Measurements from ENCODE around the gene MRM2. TPM values are rescaled to one million over a fixed set of nuclear protein-coding genes. Genes with fewer than 3 reads are reported as not detected.

The MRM2 gene
- total and polyA plus RNA-seq, 10 of the 15 experiments (the other 5 are each of a cell fraction or from before 2014, with no cell fraction given), result 43.2 to 128 (median 71.4) TPM

DNA sequence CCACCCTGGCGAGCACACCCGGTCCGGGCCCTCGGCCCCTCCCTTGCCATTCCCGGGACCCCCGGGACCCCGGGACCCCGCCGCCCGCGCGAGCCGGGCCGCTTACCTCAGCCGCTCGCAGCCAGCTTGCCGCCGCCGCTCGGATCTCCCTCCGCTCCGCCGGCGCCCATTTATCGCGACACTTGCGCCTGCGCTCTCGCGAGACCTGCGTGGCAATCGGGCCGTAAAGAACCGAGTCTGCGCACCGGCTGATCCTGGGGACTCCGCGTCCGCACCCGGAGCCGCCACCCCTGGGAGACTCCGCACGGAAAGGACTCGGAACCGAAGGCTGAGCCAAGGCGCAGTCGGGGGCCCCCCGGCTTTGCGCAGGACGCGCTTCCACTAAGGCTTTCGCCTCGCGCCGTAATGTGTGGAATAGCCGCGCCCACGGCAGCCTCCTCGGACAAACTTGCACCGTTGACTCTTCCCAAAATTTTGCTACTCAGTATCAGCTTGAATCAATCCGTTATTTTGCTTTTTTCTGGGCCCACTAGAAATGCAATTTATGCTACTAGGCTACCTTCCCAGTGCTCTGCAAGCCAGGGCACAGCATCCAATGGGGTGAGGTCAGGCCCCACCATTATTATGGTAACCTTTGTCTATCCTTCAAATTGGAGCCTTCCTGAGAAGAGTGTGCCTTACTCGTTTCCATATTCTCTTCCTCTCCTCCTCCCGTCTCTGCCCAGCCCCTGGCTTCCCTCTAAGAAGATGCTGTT lies 9.1 kb downstream of the MRM2 start, which contains the start of gene MAD1L1 (continued):
- TF ChIP-seq FOS (IDR thresholded peaks at IDR 0.05; ENCODE audit: borderline replicate concordance, extremely low read depth, insufficient read length), result no peak
- TF ChIP-seq CREB1 (IDR thresholded peaks at IDR 0.05; ENCODE audit: low read depth), result peak; percentile 74; the same call in 1 of the 2 replicates
- TF ChIP-seq ZSCAN29 (IDR thresholded peaks at IDR 0.05), result peak; percentile 81; the same call in 1 of the 2 replicates
- no peak for TF ChIP-seq JUNB (IDR thresholded peaks at IDR 0.05)
- no peak; the same call in 1 of the 2 replicates for TF ChIP-seq POLR2AphosphoS2 (IDR thresholded peaks at IDR 0.05; ENCODE audit: low read depth, low read length)
- peak; percentile 53 for TF ChIP-seq HDAC6 (IDR thresholded peaks at IDR 0.05; ENCODE audit: unreplicated experiment)
- no peak for TF ChIP-seq NR2C2 (IDR thresholded peaks at IDR 0.05; ENCODE audit: borderline replicate concordance, control insufficient read depth, insufficient read length, low read depth)
- no peak for TF ChIP-seq TCF12 (IDR thresholded peaks at IDR 0.05; ENCODE audit: low read depth, low read length)
- TF ChIP-seq, protein P1, sequence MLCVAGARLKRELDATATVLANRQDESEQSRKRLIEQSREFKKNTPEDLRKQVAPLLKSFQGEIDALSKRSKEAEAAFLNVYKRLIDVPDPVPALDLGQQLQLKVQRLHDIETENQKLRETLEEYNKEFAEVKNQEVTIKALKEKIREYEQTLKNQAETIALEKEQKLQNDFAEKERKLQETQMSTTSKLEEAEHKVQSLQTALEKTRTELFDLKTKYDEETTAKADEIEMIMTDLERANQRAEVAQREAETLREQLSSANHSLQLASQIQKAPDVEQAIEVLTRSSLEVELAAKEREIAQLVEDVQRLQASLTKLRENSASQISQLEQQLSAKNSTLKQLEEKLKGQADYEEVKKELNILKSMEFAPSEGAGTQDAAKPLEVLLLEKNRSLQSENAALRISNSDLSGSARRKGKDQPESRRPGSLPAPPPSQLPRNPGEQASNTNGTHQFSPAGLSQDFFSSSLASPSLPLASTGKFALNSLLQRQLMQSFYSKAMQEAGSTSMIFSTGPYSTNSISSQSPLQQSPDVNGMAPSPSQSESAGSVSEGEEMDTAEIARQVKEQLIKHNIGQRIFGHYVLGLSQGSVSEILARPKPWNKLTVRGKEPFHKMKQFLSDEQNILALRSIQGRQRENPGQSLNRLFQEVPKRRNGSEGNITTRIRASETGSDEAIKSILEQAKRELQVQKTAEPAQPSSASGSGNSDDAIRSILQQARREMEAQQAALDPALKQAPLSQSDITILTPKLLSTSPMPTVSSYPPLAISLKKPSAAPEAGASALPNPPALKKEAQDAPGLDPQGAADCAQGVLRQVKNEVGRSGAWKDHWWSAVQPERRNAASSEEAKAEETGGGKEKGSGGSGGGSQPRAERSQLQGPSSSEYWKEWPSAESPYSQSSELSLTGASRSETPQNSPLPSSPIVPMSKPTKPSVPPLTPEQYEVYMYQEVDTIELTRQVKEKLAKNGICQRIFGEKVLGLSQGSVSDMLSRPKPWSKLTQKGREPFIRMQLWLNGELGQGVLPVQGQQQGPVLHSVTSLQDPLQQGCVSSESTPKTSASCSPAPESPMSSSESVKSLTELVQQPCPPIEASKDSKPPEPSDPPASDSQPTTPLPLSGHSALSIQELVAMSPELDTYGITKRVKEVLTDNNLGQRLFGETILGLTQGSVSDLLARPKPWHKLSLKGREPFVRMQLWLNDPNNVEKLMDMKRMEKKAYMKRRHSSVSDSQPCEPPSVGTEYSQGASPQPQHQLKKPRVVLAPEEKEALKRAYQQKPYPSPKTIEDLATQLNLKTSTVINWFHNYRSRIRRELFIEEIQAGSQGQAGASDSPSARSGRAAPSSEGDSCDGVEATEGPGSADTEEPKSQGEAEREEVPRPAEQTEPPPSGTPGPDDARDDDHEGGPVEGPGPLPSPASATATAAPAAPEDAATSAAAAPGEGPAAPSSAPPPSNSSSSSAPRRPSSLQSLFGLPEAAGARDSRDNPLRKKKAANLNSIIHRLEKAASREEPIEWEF (IDR thresholded peaks at IDR 0.05; ENCODE audit: insufficient replicate concordance, low read depth, low read length), result no peak
- TF ChIP-seq SREBF1 (IDR thresholded peaks at IDR 0.05; ENCODE audit: low read length), result no peak
- no peak for TF ChIP-seq CBX3 (IDR thresholded peaks at IDR 0.05; ENCODE audit: borderline replicate concordance, low read depth)
- TF ChIP-seq, protein P2, sequence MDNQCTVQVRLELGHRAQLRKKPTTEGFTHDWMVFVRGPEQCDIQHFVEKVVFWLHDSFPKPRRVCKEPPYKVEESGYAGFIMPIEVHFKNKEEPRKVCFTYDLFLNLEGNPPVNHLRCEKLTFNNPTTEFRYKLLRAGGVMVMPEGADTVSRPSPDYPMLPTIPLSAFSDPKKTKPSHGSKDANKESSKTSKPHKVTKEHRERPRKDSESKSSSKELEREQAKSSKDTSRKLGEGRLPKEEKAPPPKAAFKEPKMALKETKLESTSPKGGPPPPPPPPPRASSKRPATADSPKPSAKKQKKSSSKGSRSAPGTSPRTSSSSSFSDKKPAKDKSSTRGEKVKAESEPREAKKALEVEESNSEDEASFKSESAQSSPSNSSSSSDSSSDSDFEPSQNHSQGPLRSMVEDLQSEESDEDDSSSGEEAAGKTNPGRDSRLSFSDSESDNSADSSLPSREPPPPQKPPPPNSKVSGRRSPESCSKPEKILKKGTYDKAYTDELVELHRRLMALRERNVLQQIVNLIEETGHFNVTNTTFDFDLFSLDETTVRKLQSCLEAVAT (IDR thresholded peaks at IDR 0.05), result peak; percentile 51
- TF ChIP-seq FOXK2 (IDR thresholded peaks at IDR 0.05), result no peak
- TF ChIP-seq MTA2 (IDR thresholded peaks at IDR 0.05; ENCODE audit: low read depth), result no peak
- TF ChIP-seq ZNF217 (IDR thresholded peaks at IDR 0.05), result no peak; the same call in 1 of the 2 replicates
- TF ChIP-seq TCF7 (IDR thresholded peaks at IDR 0.05; ENCODE audit: borderline replicate concordance), result no peak
- no peak for TF ChIP-seq NR2C1 (IDR thresholded peaks at IDR 0.05)
- TF ChIP-seq RBBP5 (conservative IDR thresholded peaks at IDR 0.05), result no peak
- TF ChIP-seq, protein P3, sequence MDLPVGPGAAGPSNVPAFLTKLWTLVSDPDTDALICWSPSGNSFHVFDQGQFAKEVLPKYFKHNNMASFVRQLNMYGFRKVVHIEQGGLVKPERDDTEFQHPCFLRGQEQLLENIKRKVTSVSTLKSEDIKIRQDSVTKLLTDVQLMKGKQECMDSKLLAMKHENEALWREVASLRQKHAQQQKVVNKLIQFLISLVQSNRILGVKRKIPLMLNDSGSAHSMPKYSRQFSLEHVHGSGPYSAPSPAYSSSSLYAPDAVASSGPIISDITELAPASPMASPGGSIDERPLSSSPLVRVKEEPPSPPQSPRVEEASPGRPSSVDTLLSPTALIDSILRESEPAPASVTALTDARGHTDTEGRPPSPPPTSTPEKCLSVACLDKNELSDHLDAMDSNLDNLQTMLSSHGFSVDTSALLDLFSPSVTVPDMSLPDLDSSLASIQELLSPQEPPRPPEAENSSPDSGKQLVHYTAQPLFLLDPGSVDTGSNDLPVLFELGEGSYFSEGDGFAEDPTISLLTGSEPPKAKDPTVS (IDR thresholded peaks at IDR 0.05; ENCODE audit: low read depth, low read length), result no peak
- TF ChIP-seq, protein P4, sequence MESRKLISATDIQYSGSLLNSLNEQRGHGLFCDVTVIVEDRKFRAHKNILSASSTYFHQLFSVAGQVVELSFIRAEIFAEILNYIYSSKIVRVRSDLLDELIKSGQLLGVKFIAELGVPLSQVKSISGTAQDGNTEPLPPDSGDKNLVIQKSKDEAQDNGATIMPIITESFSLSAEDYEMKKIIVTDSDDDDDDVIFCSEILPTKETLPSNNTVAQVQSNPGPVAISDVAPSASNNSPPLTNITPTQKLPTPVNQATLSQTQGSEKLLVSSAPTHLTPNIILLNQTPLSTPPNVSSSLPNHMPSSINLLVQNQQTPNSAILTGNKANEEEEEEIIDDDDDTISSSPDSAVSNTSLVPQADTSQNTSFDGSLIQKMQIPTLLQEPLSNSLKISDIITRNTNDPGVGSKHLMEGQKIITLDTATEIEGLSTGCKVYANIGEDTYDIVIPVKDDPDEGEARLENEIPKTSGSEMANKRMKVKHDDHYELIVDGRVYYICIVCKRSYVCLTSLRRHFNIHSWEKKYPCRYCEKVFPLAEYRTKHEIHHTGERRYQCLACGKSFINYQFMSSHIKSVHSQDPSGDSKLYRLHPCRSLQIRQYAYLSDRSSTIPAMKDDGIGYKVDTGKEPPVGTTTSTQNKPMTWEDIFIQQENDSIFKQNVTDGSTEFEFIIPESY (IDR thresholded peaks at IDR 0.05), result 0 out of 2 replicates have a peak, but pooled peaks have one; percentile 50
